ENCODE data around the gene RASD1.

Gene RASD1

DNA sequence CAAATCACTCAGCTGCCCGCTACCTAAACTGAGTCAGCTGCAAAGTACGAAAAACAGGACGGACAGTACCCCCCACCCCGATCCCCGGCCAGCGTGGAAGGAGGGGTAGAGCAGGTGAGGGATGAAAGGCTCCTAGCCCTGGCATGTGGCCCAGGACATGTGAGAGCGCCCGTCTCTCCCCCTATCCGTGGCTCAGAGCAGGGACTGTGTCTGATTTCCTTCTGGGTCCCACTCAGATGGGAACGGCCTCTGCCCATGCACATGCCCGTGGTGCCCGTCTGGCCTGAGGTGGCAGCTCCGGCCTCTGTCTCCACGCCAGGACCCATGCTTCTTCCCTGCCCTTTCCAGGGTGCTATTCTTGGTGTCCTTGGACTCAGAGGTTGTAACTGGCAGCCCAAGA lies 30.2 kb upstream of the RASD1 start:
- no peak for DNase-seq

DNA sequence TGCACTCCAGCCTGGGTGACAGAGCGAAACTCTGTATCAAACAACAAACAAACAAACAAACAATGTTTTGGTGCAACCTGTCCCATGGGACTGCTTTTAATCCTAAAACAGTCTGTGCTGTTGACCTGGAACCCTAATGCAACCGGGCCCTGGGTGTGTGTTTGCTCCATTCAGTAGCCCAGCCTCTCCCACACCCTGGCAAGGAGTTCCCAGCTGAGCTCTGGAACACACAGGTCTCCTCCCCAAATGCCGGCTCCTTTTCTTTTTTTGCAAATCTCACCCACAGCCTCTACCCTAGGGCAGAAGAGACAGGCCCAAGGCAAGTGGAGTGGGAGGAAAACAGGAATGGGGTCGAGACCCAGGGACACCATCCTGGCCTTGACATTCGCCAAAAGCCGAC lies 29.8 kb upstream of the RASD1 start:
- no peak for DNase-seq

DNA sequence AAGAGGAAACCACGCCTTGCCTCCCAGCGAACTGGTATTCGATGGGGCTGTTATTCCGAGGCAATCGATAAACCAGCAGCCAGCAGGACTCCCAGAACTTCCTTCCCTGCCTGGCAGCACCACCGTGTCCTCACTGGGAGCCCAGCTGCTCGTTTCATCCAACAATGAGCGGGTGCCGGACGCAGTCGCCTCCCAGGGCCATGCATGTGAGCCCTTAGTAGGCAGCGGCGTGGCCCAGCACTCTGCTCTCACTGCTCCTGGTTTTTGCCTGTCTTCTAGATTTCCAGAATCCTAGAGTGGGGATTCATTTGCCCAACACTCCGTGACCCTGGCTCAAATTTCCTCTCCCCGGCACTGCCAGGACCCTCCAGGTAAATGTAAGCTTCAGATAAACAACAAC lies 29.1 kb upstream of the RASD1 start:
- DNase-seq, result no peak

DNA sequence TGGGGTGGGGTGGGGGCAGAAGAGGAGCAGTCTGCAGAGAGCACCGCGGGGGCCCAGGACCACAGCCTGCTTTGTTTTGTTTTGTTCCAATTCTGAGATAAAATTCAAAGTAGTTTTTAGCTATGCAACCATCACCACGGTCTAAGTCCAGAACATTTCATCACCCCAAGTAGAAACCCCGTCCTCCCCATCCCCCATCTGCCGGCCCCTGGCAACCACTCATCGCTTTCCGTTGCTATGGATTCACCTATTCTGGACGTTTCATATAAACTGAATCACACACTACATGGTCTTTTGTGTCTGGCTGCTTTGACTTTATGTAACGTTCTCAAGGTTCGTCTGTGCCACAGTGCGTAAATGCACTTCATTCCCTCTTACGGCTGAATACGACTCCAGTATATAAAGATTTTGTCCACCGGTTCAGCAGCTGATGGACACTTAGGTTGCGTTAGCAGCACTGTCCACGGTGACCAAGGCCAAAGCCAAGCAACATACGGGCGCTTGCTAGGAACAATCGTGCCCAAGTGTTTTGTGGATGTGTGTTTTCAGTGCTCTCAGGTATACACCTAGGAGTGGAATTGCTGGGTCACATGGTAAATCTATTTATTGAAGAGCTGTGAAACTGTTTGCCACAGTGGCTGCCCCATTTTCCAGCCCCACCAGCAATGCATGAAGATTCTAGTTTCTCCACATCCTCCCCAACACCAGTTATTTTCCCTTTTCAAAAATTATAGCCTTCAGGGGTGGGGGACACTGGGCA lies 27.7 kb upstream of the RASD1 start:
- DNase-seq, result no peak

DNA sequence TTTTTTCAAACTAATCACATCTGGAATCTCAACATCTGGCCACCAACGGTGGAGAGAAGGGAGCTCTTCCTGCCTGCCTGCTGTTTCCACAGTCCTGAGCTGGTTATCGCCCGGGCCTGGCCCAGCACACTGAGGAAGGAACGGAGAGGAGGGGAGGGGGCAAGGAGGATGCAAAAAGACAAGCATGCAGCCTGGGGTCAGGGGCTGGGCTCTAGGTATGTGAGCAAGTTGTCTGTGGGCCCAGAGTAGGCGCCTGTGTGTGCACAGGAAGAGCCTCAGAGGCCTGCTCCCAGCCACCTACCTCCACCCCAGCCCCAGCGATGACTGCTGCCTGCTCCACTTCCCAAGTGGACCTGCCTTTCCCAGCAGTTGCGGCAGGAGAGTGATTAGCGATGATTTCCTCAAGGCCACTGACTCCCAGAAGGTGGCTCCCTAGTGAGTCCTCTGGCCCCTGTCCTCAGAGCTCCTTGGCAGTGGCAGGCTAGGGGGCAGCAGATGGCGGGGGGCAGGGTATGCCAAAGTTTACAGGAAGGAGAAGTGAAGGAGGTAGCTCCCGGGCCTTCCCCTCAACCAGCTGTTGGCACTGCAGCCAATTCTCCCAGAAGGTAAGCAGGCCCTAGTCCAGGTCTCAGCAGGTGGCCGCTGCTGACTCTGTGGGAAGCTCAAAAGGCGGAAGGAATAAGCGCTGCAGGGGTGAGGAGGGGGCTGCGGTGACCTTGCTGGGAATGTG lies 27.0 kb upstream of the RASD1 start:
- DNase-seq, result no peak

DNA sequence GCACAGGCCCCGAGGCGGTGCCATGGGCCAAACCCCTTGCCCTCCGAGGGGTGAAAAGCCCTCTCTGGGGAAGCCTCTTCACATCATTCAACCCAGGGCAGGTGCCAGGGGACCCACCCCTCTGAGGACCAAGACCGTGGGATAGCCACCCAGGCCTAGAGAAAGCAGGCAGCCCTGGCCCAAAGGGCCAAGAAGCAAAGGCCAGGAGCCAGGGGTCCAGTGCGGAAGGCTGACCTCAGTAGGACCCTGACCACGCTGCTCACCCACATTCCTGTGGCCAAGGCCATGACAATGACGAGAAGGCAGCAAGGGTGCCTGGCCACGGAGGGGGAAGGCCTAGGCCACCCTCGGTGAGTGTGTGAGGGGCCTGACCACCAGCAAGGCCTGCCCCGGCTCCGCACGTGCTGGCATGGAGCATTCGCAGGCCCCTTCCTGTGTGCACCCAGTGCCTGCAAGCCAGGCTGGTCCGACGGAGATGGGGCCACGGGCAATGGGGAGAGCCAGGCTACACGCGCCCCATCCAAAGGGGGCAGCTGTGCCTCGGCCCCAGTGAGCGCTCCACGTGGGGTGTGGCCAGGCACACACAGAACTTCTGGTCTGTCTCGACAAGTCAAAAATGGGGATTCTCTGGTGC lies 24.5 kb upstream of the RASD1 start:
- DNase-seq, result no peak

DNA sequence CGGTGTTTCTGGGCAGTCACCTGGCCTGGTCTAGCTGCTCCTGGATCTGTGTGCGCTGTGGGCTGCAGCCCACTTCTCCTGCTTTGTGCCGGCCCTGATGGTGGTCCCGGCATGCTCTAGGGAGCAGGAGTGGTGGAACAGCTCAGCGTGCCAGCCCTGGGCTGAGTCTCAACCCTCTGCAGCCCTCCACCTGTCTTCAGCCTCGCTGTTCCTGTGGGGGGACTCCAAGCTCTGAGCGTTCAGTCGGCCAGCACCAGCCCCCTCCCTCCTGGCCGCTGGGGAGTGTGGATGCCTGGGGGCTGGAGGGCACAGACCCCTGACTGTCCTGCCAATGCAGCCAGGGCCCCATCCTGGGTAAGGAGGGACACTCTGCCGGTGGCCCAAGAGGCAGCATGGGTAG lies 23.7 kb upstream of the RASD1 start:
- no peak for DNase-seq

DNA sequence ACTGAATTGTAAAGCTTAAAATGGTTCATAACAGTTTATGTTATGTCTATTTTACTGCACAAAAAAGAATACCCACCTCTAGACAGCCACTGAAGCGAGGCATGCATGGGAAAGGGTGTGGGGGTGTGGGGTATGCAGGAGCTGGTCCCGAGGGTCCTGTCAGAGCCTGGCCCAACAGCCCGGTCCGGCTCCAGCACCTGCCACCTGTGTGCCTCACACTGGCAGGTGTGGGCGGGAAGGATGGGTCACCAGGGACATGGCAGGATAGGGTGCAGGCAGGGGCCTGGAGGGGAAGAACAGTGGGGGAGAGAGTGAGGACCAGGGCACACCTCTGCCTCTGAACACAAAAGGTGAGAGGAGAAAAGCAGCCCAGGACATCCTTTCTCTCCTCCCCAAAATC lies 22.8 kb upstream of the RASD1 start:
- DNase-seq, result no peak

DNA sequence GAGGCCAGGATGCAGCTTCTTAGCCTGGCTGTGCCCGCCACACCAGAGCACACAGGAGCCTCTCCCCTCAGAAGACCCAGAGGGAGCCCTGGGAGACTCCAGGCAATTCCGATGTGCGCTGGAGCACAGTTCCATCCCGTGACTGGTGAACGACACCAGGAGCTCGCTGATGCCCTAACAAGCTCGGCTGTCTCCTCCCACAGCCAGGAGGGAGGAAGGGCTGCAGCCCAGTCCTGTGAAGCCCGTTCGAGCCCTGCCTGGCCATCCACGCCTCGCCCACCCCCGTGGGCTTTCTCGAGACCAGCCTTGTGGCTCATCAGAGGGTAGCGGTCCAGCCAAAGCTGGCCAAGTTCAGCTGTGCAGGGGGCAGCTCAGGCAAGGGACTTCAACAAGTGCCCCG lies 21.8 kb upstream of the RASD1 start:
- DNase-seq, result no peak

DNA sequence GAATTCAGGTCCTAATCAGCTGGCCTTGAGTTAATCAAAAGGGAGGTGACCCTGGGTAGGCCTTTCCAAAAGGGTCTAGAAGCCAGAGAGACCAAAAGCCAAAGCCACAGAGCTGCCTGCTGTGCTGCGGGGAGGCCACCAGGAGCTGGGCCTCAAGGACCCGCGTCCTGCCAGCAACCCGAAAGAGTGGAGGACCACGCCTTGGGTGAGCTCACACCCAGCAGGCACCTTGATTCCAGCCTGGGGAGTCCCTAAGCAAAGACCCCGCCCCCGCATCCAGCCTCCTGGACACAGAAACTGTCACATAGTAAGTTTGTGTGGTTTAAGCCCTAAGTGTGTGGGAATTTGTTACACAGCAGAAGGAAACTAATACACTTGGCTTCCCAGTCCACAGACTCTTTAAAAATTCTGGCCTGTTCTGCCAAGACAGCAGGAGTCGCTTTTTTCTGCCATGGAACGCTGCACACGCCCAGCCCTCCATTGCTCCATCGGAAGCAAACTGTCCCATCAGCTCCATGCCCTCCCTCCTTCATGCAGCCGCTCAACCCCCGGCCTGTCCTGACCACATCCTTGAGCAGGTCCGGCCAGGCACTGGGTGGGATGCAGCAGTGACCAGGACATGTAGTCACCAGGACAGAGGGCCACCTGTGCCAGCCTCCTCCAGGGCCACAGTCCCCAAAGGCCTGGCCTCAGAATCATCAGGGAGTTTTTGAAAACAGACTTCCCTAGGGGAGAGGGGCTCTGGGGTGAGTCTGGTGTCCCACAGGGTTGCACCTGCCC lies 20.9 kb upstream of the RASD1 start:
- no peak for DNase-seq

DNA sequence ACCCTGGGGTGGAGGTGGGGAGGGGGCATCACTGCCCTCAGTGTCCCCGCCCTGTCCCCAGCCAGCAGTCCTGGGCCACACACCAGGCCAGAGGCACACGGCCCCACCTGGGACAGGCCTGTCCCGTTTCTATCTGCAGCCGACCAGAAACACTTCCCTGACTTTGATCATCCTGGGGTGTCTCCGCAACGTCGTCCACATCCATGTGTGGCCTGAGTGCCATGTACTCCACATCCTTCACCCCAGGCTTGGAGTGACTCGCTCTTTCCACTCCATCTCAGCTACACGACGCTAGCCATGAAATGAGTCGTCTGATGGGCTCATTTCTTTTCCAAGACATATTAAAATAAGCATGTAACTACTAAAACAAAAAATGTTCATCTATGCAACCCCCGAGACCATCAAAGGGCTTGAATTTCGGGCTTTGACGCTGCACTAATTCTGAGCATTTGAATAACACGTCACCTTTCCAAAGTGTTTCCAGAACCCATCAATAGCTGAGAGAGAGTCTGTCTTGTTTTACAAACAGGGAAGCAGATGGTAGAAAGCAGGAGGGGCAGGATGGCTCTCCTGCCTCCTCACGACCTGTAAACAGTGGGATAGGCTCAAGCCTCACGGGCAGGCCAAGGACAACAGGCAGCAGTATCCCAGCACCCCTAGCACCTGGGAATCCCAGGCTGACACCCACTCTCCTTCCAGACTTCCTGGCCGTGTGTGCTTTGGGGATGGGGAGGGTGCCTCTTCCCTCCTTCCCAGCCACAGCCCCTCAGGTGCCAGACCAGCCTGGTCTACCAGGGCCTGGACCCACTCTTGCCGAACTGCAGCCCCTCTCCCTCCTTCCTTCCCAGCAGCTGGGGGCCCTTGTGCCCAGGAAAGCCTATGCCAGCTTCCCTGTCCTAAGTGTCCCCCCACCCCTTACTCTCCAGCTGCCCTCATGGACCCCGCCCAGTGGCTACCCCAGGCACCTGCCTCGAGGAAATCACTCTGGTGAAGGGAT lies 20.0 kb upstream of the RASD1 start:
- no peak for DNase-seq

DNA sequence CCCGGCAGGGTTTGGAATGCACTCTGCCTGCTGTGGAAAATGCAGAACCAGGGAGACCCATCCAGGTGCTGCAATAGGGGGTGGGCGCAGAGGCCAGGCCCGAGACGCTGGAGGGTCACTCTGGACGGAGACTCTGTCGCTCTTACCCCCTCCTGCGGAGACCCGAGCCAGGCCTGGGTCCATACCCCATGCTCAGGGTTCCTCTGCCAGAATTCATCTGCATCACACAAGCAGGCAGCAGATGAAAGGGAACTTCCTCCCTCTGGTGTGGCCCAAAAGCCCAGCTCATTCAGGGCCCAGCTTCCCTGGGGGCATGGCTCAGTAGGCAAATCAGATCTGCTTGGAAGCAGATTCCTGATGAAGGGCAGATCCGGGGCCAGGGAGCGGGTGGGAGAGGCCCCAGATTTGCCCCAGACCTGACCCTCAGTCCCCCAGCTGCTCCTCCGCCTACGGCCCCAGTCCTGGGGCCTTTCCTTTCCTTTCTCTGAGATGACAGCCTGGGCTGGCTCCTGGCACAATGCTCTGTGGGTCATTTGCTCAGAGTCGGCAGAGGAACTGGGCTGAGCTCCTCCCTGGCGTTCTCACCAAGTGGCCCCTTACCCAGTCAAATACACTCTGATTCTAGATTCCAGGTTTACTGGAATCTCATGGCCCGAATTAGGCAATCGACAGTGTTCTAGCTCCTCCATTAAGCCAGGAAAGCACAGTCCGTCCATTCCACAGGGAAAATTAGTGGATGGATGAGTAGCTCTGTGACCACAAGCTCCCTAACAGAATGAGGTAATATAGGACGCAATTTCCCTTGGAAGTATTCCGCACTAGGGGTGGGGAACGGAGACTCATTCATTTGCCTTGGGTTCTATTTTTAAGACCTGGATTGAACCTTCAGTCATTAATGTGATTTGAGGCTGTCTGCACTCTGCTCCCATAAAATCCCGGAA lies 19.1 kb upstream of the RASD1 start:
- DNase-seq, result no peak

DNA sequence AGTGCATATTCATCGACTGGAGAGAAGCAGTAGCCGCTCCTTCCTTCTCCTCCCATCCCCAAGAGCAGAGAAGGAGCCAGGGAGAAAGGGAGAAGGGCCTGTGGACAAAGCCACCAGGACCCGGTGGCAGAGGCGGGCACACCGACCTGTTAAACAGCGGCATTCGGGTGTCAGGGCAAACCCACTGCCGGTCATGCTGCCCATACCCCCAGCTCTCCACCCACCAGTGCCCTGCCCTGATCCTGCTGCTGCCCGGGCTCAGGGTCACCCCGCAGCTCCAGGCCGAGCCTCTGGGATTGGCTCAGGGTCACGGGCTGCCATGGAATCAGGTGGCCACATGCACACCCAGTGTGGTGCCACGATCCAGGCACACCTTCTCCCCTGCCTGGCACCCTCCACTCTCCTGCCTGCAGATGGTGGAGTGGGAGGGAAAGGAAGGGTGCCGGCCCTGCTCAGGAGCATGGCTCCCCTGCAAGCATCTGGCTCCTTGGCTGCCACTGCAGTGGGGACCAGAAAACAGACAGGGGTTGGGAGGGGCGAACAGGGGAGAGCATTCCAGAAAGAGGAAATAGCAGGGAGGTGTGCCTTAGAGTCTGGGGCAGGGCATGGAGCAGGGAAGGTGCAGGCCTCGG lies 18.3 kb upstream of the RASD1 start:
- DNase-seq, result no peak

DNA sequence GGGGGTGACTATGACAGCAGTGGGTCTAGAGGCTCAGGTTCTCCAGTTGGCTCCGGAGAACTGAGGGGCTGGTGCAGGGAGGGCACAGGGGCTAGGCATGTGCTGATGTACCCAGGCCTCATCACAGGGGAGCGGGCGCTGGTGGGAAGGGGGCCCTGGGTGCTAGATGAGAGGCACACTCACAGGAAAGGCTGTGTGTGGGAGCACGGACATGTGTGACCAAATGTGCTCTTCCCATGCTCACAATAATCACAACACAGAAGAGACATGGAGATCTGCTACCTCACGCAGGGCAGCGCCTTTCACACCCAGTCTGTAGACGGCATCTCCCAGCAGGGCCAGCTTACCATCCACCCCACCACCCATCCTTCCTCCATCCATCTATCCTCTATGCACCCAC lies 17.4 kb upstream of the RASD1 start:
- no peak for DNase-seq

DNA sequence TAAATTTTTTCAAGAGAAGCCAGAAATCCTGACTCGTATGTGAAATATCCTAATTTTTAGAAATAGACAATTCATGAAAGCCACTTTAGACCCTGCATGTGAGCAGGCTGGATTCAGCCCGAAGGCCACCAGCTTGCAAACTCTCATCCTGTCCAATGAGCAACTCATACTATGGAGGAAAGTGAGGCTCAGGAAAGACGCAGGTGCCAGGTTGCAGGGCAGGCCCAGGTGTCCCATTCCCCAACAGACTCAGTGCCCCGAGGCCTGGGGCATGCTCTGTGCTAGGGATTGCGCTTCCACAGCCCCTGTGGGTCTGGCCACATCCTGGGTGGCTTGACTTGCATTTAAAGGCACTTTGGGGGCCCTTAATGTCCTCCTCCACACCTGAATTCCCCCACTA lies 16.7 kb upstream of the RASD1 start:
- no peak for DNase-seq

DNA sequence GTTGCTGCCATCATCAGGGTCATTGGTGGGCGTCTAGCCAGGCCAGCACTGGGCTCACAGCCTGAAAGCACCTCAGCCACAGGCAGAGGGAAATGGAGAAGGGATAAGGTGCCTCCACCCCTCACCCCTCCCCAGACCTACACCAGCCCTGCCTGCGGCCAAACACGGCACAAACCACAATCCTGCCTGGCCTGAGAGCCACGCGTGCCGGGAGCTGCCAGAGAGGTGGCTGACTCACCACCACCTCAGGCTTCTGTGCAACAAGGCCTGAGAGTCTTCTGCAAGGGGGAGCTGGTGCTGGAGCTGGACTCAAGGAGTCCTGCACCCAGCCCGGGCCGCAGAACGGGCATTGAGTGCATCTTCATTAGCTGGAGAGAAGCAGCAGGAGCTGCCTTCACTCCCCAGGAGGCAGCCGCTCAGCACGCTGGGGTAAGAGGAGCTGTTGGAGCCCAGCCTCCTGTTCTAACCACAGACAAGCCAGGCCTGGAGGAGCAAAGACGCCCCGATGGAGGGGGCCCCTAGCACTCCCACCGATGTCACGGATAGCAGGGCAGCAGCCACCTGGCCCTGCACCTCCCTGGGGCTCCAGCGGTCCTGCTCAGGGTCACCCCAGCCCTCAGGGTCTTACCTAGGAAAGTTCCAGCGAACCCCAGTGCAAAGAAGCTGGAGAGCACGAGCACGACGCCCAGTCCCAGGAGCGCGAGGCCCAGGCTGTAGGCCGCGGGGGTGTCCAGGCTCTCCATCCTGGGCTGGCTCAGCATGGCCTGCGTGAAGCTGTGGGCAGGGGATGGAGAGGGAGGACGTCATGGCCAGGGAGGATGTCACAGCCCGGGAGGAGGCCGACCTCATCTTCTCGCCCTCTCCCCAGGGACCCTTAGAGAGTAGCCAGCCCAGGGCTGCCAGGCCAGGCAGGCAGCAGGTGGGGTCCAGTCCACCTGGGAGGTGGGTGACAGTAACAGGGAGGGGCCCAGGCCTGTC lies 16.0 kb upstream of the RASD1 start:
- DNase-seq, result no peak

DNA sequence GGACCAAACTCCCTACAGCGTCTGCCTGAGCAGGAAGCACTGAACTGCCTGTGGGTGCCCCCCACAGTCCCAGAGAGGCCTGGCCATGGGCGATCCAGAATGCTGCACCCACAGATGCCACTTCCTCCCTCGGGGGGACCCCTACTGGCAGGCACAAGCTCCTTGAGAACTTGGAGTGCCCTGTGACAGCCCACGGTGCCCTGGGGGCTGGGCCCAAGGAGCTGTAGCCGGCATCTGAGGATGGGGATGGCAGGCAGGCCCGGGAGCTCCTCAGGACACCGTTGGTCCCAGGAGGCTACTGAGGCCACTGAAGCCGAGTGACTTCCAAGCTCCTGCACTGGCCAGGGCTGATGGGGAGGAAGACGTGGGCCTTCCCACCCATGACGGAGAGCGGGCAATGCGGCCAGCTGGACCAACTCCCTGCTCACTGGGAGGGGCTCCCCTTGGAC lies 15.1 kb upstream of the RASD1 start:
- no peak for DNase-seq

DNA sequence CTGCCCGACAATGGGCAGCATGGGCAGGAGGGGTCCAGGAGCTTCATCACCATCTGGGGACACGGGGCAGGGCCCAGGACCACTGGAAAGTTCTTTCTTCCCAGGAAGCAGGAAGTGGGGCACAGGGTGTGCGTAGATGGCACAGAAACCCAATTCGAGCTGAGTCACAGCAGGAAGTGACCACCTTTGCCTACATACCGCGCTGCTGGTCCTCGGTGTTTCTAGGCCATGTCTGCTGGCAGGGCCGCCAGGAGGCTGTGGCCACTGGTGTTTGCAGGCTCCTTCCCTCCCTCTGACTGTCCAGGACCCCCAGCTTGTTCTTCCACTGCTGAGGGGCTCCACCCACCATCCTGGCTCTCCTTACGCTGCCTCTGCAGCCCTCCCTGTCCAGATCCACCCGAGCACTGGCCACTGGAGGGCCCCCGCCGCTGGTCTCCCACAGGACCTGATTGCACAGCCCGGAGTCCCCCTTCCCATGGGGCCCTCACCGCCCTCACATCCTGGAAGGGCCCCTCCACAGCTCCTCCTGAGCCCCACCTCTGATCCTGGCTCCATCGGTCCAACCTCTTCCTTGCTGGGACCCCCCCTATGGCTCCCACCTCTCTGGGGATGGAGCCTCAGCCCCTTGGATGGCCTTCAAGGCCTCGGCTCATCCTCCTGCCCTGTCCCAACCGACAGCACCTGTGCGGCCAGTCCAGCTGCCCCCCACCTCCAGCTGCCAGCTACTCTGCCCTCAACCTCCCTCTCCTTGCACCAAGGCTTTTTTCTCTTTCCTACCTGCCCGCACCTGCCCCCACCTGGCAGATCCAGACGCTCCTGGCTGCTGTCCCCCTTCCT lies 14.5 kb upstream of the RASD1 start:
- no peak for DNase-seq

Data from cortex of kidney (tissue), 1 donor.